PC-9 (cell line): ENCODE results near the gene ADGRG2.

Experiments used
- EZH2 ChIP-seq: fragments of 200-600 bp; sonication (generic); IDR thresholded peaks from 2 replicates; pipeline ENCODE4 v1.8.0; 2017; ENCODE audit warnings: antibody characterized with exemption, low read depth
- TF ChIP-seq, protein P1 (sequence below): fragments of 200-600 bp; sonication (generic); conservative IDR thresholded peaks from 2 replicates; pipeline ENCODE4 v1.6.1; 2017; ENCODE audit warnings: mixed run types, antibody characterized with exemption, mild to moderate bottlenecking, moderate library complexity

DNA sequence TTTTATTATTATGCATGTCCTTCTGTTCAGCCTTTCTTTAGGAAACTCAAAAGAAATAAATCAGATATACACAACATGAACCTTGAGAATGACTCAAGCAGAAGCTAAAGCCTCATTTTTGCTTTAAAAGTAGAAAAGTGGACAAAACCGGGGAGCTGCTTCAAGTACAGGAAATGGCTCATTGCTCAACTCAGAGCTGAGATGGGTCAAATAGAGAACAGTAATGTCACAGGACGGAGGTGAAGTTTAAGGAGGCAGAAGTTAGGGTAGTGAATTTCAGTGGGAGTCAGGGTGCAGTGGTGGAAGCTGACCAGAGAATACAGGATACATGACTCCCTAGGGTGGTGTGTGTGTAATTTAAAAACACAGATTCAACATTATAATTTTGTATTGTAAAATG is 160.6 kb downstream of the ADGRG2 start:
- TF ChIP-seq, protein P1, sequence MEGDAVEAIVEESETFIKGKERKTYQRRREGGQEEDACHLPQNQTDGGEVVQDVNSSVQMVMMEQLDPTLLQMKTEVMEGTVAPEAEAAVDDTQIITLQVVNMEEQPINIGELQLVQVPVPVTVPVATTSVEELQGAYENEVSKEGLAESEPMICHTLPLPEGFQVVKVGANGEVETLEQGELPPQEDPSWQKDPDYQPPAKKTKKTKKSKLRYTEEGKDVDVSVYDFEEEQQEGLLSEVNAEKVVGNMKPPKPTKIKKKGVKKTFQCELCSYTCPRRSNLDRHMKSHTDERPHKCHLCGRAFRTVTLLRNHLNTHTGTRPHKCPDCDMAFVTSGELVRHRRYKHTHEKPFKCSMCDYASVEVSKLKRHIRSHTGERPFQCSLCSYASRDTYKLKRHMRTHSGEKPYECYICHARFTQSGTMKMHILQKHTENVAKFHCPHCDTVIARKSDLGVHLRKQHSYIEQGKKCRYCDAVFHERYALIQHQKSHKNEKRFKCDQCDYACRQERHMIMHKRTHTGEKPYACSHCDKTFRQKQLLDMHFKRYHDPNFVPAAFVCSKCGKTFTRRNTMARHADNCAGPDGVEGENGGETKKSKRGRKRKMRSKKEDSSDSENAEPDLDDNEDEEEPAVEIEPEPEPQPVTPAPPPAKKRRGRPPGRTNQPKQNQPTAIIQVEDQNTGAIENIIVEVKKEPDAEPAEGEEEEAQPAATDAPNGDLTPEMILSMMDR: no peak
- TF ChIP-seq EZH2: no peak
